HG03103 (cell line): ENCODE data around the gene FOSL2.

Source experiments
- ATAC-seq: cut with Tn5 transposase; IDR thresholded peaks from one replicate; pipeline ENCODE4 v1.9.1; 2021; ENCODE audit warnings: low read depth; ENCODE audit not compliant: unreplicated experiment

FOSL2 gene

DNA sequence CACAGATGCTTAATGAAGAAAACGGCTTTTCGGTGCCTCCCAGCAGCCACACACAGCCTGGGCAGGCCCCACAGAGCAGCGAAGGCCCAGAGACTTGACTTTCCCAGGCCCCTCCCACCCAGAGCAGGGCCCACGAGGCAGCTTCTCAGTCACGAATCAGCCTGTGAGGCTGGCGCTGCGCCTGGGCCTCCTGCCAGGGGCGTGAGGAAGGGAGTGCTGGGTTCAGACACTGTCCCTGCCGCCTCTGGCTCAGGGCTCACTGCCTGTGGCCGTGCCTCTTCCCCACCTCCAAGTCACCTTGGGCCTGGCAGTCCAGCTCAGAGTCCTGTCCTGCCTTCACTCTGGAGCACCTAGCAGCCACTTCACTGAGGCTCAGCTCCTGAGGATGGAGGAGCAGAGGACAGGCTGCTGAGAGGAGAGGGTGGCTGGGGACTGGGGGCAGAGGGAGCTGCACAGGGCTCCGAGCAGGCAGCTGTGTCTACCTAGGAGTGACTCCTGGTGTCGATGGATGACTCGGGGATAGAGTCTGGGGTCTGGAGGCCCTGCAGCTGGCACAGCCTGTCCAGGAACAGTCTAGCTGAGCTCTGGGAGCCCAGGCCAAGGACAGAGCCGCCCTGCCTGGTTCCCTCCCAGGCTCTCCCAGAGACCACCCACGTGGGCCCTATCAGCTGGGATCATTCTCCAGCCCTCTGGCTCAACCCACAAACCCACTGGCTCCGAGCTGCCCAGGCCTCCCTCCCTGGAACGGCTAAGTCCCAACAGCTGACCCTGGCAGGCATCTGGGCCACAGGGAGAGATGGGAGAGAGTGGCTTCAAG, 36.4 kb upstream of the FOSL2 start:
- no peak for ATAC-seq

DNA sequence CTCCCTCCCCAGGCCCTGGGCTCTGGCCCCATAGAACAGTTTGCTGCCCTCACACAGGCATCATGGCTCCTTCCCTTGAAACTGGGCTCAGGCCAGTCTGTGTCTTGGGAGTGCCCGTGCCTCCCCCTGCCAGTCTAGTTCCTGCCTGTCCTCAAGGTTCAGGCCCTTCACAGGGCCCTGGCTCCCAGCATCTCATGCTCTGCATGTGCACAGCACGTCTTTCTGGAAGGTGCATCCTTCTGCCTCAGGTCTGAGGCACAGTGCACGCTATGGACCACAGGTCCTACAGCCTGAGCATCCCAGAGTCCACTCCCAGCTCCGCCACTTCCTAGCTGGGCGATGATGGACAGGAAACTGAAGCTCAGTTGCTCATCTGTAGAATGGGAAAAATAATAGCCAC, 35.6 kb upstream of the FOSL2 start:
- no peak for ATAC-seq

DNA sequence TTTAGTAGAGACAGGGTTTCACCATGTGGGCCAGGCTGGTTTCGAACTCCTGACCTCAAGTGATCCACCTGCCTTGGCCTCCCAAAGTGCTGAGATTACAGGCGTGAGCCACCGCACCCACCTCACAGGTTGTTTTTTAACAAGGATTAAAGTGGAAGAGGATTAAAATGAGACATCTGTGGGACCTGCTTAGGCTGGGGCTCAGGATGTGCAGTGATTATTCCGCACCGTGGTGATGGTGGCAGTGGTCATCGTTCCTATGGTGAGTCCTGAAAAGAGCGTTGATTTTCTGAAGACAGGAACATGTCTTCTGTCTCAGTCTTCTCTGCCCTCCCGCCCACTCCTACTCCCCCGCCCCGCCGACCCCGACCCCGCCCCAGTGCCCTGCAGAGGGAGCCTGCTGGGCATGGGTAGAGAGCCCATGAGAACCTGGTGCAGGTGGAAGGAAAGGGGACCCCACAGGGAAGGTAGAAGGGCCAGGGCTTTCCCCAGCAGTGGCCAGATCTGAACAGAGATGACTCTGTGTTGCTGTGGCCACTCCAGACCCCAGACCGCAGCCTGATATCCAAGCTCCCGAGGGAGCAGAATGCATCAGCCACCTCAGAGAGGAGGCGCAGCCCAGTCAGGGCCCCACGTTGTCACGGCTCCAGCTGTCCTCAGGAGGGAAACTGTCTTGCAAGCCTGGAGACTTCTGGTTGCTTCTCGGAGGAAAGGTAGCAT, 34.5 kb upstream of the FOSL2 start:
- no peak for ATAC-seq

DNA sequence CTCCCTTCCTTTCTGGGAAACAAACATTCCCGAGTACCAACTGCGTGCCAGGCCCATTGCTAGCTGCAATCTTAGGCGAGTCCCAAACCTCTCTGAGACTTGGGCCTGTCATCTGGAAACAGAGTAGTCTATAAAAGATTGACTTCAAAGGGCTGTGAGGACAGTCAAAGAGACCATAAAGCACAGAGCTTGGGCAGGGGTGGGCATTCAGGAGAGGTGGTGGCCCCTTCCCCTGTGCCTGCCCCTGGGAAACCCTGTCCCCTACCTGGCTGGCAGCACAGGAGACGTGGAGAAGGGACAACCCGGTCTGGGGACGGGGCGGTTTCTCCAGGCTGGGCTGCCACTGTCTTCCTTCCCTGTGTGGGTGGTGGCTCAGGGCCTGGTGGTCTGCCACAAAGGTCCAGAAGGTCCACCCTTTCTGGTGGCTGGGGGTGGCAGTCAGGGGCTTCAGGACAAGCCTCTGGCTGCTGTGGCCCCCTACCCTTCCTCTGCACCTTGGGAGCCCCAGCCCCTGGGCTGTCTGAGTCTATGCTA, 33.9 kb upstream of the FOSL2 start:
- ATAC-seq = no peak

DNA sequence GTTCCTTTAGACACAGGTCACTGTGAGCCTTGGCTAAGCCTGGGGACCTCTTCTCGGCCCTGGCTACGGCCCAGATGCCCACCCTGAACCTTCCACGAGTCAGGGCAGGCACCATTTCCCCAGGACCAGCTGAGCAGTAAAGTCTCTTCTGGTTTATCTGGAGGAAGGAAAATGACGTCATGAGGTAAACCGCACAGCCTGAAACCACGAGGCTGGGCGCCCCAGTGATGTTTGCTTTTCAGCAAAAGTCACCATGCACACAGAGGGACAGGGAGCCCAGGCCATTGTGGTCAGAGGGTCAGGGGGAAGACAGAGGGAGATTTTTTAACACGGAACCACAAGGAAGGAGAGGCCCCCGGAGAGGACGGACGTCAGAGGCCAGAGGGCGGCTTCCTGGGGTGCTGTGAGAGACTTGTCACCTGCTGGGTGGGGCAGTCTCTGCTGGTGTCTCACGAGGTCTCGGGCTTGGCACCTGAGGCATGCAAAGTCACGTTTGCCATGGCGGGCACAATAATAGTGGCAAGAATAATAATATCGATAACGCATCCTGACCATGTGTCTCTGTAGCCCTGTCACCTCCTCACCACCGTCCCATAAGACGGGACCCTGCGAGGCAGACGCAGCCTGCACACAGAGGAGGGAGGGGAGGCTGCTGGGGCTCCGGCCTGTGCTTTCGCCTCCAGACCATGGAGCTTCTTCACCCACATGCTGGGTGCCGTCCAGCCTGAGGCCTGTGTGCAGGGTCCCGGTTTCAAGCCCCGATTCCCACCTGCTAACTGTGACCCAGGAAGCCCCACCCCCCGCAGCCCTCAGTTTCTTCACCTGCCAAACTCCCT, 33.2 kb upstream of the FOSL2 start:
- peak; percentile 65 for ATAC-seq

DNA sequence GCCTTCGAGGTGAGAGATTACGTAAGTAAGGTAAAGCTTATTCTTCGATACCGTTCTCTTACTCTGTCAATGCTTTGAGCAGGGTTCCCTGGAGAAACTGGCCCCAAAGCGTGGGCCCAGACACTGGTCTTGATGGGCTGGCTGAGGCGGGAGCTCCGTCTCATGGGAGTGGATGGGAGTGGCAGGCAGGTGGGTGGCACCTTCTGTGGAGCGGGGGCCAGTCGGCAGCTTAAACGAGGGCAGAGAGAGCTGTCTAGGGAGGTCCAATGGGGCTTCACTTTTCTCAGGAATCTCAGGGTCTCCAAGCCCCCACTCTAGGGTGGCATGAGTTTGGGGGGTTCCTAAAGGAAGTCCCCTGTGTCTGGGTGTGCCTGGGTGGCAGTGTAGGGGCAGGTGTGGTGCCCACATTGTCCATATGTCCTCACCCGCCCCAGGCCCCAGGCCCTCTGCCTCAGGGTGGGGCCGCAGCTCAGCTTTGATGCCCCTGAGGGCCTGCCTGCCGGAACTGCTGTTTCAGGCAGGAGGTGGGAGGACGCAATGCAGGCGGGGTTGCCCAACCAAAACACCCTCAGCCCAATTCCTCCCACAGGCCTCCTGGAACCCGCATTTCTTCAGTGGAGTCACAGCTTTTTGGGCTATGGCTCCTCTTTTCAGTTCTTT, 32.5 kb upstream of the FOSL2 start:
- no peak for ATAC-seq

DNA sequence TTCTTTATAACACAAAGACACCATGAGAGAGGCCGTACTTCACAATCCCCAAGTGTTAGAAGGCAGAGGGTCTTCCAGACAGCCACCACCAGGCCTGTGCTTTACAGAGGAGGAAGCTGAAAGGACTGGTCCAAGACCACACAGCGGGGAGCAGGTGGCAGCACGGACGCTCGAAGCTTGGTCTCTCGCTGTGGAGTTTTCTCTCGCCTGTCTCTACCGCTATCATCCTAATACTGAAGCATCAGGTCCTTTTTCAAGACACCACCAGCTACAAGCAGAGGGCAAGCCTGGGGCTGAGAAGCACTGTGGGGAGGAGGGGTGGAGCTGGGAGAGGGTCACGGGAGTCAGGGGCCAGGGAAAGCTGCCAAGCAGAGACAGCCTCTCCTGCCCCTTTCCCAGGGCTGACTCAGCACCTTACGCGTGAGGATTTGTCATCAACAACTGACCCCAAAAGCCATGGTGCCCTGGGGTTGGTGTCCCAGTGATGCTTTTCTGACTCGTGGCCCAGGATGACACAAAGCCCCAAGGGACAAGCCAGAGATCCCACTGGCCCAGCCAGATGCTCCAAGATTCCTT, 31.9 kb upstream of the FOSL2 start:
- no peak for ATAC-seq

DNA sequence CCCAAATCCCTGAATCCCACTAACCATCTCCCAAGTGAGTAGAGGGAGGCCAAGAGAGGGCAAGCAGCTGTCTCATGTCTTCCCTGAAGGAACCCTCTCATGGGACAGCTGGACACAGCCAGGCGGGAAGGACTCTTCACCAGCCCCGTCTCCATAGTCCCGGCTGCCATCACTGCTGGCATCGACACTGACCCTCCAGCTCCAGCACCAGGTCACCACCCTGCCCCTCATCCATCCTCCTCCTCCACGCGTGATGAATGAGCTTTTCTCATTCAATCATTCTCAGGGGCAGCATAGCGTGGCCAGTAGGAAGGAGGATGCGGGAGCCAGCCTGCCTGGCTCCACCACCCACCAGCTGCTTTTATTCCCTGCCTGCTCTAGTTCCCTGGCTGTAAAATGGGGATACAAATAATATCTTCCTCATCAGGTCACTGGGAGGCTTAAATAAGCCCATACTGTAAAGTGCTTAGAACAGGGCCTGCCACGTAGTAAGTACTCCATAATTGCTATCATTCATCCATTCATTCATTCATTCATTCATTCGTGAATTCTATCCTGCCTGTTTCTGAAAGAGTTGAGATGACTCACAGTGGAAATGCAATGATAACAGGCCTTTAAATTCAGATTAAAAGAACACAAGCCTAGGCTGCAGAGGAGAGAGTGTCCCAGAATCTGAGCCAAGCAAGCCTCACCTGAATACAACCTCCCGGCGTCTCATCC, 30.5 kb upstream of the FOSL2 start:
- no peak for ATAC-seq

DNA sequence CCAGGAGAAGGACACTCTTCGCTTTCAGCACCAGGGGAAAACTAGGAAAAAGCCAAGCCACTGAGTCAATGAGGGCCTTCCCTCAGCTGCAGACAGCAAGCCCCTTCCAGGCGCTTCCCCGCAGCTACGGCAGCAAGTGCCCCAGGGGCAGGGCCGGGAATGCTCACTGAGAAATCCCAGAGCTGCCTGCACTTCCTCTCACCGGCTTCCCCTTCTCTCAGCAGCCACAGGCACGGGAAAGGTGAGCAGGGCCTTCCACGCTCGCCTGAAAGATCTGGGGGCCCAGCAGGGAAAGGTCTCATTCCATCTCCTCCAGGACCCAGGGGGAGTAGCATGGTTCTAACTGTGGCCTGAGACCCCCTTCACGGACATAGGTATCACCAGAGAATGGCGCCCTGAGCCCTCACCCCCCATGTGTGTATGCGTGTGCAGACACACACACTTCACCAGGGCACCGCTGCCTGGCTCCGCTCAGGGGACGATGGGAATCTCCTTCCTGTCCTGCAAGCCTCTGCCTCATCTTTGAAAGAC, 29.6 kb upstream of the FOSL2 start:
- no peak for ATAC-seq

DNA sequence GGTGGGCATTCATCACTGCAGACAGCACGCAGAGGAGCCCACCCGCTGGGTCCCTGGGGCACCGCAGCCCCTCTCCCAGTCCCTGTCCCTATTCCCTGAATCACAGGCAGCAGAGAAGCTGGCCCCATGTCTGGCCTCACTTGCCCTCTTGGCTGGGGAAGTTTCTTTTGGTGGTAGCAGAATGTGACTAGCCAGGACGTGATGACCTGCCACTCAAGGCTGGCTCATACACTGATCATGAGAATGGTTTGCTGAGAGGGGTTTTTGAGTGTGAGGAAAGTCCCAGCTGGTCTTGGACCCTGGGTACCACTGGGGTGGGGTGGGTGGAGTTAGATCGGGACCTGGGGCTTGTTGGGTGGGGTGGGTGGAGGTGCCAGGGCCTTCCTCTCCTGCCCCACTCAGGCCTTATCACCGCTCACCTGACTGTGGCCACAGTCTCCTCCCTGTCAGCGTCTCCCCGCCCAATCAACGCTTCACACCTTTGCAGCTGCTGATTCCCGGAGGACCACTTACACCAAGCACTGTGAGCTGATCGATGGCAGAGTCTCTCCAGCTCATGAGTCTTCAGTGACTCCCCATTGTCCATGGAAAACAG, 28.9 kb upstream of the FOSL2 start:
- no peak for ATAC-seq

DNA sequence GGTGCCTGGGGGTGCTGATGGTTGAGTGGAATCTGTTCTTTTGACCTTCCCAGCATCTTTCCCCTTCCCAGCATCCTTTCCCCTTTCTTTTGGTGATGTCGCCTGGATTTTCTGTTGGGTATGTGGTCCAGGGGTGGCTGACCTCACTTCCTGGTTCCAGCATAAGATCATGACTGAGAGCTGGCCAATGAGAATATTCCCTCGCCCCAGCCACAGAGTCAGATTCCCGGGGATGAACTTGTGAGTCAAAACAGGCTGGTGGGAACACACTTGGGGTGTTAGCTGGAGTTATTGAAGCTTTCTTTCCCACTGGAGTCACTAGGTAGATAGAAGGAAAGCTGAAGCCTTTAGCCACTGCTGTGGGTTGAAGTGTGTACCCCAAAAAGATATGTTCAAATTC, 28.0 kb upstream of the FOSL2 start:
- ATAC-seq = no peak

DNA sequence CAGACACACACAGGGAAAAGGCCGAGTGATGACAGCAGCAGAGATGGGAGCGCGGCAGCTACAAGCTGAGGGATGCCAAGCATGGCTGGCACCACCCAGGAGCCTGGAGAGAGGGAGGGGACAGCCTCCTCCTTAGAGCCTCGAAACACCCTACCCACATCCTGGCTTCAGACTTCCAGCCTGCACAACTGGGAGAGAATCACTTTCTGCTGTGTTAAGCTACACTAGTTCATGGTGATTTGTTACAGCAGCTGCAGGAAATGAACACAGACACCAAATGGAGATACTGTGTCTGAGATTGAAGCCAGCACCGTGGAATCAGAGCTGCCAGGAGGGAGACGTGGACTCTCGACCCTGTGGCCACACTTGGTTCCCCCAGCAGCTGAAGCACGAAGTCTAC, 27.5 kb upstream of the FOSL2 start:
- no peak for ATAC-seq

DNA sequence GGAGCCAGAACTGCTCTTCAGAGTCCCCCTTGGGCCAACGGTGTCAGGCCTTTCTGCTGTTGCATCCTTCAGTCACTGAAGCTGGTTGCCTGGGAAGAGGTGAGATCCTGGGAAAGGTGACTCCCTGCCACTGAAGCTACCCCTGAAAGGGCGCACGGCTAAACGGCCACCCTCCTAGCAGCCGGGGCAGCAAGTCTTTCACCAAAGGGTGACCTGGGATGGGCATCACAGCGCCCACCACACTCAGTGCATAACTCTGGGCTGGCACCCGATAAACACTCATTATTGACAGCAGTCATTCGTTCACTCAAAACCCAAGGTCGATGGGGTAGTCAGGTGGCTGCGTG, 26.5 kb upstream of the FOSL2 start:
- no peak for ATAC-seq

DNA sequence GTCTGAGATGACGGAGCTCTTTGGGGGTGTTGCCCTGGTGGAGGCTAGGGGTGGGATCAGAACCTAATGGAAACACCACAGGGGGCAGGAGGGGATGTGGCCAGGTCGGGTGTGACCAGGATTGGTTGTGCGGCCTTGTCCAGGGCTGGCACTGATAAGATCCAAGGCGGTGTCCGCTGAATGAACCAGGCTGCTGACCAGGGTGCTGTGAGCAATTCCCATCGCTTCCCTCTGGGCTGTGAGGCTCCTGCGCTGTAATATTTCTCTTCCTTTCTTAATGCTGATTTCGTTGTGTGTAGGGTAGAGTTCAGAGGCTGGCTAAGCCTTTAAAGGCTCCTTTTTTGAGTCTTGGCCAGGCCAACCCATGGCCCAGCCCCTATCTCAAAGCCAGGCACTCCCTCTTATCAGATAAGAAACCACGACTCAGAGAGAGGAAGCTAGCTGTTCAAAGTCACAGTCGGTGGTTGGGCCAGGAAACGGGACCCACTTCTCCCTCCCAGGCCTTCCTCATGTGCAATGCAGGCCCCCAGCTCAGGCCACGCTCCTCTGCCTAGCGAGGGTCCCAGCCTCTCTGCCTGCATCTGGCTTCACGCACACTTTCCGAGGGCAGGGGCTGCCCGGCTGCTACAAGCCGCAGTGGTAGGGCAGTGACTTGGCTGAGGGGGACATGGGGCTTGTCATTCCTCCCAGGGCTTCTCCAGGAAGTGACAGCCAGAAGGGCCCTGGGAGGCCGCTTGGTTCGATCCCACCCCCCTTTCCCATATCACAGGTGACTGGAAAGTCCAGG, 26.0 kb upstream of the FOSL2 start:
- ATAC-seq = no peak

DNA sequence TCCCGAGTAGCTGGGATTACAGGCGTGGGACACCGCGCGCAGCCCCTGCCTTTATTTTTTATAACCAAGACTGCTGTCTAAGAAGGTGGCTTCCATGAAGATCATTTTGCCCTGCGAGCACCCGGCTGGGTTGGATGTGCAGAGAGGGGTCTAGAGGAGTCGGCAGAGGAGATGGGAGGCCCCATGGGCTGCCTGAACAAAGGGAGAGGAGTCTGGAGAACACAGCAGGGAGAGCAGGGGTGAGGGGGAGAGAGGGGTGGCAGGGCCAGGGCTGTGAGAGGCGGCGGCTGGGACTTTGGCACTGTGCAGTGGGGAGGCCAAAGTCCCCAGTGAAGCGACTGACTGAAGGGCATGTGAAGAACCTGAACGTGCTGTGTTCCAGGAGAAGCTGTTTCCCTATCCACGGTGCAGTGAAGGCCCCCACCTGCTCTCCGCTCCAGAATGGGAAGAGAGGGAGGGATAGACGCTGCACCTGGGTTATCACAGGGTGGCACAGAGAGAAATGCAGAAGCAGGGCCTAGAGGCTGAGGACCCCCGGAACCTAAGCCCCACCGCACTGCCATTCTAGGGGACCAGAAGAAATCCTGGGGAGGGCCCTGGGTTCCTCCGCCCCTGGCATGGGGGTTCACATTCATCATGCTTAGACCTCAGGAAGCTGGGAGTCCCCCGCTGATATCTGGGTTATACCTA, 24.8 kb upstream of the FOSL2 start:
- ATAC-seq = no peak

DNA sequence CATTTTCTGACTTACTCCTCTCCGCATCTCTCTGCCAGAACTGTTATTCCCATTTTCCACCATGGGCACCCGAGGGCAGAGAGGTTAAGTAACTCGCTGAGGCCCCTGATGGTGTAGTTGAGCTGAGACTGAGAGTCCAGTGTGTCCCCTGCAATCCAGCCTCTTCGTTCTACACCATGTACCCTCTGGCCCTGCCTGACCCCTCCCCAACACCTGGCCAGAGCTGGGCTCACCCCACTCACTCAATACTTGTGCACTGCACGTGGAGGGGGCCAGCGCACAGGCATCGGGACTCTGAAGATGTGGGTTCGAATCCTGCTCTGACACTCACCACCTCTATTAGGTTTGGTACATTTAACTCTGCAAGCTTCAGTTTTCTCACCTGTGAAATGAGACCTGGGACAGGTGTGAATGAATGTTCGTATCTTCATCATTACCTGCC, 24.3 kb upstream of the FOSL2 start:
- ATAC-seq = no peak

DNA sequence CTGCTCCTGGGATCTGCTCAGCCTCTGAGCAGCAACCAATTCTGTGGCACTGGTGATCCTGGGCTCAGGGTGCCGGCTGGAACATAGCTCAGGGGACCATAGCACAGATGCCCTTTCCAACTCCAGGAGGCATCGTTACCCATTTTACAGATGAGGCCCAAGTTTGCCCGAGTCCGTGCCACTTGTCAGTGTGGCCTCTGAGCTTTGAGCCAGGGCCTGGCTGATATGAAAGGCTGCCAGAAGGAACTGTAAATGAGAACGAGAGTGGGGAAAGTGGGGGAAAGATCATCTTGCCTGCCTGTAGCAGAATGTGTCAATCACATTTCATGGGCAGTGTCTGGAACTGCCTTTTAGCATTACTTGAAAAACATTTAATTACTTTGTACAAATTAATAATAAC, 23.3 kb upstream of the FOSL2 start:
- ATAC-seq = no peak

DNA sequence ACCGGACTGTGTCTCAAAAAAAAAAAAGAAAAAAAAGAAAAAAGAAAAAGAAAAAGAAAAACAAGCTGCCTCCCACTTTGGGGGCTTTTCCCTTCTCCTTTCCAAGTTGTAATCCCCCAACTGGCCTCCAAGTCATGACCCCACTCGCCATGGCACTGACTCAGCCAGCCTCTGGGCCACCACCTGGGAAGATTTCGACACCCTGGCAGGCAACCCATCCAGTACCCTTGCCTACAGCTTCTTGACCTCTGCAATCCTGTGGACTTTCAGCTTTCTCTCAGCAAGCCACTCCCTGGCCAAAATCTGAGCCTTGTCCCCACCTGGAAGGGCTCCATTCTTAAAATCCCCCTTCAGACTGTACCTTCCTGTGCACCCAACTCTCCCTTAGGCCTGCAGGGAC, 22.3 kb upstream of the FOSL2 start:
- ATAC-seq = no peak
